CD1c-positive myeloid dendritic cell (primary cell): ENCODE results near the gene GNGT2.

Experiments
- DNase-seq: peaks from one replicate; pipeline ENCODE4 v3.0.0-alpha.2; 2016; ENCODE audit errors: extremely low spot score

Gene GNGT2

DNA sequence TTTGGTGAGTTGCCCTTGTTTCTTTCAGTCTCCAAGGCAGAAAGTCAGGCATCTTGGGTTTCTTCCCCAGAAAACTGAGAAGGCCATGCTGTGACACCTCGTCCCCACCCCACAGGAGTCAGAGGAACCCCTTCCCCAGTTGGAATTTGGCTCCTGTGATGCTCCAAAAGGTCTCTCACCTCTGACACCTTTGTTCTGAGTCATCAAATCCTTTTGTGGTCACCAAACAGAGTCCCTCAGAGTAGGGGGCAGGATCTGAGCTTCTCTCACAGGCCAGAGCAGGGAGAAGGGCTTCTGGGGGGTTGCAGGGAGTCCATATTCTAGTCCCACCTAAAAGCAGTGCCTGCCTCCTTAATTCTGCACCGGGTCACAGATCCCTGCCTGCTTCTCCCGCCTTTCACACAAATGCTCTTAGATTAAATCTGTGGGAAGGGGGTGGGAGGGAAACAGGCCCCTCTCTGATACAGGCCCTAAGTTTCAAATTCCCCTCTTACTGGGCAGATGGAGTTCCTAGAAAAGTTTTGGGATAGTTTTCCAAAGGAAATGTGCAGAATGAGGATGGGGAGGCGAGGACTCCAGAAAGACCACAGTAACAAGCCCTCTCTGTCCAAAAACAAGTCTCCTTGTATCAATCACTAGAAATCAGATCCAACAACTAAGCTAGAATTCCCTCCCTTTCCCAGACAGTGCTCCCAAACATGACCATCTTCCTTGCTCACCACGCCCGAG, 18.9 kb upstream of the GNGT2 start:
- no peak for DNase-seq

DNA sequence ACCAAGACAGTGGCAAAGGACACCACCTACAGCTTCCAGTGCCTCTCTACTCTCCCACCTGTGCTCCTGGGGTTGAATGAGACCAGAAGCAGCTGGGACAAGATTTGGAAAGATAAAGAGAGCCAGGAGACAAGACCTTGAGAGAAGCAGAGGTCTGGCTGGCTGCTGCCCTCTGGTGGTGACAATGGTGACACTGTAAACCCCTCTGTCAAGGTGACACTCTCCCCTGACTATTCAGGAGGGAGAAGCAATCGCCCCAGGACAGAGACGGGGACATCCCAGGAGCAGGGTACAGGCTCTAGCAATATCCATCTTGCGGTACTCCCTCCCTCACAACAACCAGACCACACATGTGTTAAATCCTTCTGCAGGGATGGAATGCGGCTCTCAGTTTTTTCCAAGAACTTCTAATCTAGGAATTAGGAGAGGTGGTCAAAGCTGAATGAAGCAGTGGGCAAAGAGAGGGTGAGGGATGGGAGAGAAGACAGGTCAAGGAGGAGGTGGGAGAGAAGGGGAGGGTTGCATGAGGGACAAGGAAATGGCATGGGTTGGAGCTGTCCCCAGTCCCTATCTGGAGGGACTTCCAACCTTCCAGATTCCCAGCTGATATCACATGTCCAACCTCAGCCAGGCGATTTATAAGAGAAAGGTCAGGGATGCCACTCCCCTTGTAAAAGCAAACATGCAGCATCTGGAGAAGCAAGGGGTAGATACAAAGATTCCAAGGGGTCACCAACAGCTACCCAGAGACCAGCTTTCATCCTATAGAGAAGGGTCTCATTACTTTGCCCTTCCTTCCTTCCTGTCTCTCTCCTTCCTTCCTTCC, 17.3 kb upstream of the GNGT2 start:
- DNase-seq: peak; percentile 76

DNA sequence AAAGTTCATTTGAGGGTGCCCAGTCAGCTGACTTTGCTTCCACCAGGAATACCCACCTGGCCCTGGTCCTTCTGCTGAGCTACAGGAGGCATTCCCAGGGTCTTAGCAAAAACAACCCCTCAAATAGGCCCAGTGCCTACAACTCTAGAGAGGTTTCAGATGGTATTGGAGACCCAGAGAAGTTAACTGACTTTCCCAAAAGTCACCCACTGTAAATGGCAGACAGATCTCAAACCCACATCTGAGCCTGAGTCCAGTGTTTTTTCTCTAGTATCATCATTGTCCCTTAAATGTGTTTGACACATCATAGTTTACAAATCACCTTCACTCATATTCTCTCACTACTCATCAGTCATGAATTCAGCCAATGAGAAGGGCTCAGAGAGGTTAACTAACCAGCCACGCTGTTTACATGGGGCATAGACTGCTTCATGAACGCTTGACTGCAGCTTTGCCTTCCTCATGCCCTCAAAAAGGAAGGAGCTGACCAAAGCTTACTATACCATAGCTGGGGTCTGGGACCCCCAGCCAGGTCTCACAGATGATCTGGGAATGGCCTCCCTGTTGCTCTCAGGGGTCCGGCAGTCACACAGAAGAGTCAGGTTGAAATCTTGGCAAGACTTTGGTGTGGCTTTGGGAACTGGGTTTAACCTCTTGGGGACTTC, 16.5 kb upstream of the GNGT2 start:
- DNase-seq: no peak

DNA sequence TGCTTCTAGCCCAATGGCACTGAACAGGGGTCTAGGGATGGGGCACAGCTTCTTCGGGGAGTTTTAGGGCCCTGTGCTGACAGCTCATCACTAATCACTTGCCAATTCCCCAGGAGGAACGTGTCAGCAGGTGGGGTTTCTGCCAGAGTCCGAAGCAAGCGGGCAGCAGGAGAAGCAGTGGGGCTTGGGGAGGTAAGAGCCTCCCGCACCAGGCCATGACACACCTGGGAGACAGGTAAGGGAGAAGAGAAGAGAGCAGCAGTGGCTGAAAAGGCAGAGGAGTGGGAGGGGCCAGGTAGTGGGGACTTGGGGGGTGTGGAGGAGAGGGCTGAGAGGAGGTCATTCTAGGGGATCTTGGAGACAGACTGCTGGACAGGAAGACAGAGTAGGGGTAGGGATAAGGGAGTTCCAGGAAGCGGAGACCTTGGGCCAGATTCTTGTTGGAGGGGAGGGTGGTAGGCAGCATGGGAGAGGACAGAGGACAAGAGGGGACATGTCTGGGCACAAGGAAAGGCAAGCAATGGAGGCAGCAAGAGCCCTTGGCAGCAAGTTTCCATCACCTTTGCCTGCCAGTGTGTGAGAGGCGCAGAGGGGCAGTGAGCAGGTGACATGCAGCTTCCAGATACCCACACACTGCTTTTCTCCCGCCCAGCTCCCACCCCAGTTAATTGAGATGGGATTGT, 15.3 kb upstream of the GNGT2 start:
- DNase-seq: no peak

DNA sequence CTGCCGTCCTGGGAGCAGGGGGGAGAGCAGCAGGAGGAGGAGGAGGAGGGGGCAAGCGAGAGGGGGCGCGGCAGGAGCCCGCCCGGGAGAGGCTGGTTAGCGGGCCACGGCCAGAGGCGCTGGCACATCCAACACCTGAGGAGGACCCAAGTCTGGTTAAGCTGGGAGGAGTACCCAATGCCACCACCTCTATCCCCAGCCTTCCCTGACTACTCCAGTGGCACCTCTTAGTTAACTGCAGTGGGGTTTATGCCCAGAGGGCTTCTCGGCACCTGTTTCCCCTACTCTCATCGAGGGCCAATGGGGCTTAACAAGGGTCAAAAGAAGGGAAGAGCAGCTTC, 14.6 kb upstream of the GNGT2 start:
- DNase-seq: no peak

DNA sequence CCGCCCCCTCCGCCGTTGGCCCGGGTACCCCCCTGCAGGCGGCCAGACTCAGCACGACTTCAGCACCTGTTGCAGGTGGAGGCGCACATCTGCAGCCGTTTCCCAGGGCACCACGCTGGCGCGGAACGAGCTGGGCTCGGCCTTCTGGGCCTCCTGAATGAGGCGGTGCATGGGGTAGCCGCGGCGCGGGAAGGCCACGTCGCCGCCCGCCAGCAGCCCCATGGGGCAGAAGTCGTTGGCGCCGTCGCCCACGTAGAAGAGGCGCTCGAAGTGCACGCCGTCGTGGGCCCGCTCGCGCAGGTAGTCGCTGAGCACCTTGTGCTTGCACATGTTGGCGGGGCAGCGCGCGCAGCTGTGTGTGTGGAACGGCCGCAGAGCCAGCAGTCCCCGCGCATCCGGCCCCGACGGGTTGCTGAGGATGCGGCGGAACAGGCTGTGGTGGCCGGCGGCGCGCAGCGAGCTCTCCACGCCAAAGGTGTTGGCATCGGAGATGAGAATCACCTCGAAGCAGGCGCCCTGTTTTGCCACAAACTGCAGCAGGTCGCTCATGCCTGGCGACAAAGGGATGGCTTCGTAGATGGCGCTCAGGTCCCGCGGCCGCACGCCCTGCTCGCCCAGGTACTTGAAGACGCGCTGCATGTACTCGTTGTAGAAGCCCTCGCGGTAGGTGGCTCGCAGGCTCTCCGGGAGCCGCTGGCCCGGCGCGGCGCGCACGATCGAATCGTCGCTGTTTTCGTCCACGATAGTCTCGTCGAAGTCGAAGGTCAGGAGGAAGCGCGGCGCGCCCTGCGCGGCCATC, 14.0 kb upstream of the GNGT2 start:
- DNase-seq: no peak

DNA sequence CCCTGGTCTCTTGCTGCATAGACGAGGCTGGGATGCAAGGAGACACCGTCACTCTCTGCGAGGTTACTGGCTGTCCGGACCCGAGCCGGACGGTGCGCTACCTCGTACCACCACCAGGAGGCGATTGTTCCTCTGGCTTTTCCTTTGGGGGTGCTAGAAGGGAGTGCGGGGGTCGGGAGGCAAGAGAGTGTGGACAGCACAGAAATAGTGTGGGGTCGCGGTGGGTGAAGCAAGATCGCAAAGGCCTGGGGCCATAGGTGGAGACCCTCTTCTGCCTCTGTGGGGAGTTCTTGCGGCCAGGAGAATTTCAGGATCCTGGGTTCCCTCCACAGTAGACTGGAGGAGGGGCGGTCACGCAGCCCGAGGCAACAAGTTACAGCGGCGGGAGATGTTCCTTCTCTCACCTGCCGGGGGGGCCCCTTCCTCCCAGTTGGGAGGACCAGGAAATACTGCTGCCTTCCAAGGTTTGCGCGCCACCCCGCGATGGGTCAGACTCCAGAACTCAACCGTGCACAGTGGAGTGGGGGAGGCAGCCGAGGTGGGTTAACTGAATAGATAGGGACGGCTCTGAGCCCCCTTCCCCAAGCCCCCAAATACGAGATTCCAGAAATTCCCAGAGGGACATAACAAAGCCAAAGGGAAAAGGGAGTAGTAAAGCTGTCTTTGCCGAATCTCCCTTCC, 13.3 kb upstream of the GNGT2 start:
- peak; percentile 65 for DNase-seq

DNA sequence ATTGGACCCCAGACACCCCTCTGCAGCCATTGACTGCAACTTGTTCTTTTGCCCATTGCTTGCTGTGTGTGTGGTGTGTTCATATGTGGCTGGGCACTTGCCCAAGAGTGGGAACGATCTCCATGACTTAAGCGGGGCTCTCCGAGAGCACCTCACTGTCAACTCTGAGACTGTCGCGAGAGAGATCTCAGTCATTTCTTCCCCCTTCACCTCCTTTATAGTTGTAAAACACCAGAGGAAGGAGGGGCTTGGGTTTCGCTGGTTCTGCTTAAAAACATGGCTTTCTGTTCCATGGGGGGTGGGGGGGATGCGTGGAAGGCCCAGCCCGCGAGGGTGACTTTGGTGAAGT, 12.8 kb upstream of the GNGT2 start:
- DNase-seq: no peak

DNA sequence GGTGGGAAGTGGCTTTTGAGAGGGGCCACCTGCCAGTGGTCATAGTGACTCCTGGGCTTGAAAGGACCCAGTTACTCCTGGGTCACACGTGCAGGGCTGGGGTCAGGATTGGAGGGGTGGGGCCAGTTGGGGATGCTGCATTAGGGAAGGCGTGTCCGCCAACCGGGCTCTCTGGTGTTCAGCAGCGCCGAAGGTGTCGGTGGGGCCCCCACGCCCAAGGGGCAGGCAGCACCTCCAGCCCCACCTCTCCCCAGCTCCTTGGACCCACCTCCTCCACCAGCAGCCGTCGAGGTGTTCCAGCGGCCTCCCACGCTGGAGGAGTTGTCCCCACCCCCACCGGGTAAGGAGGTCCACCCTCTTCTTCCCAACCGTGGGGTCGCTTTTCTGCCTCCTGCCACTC, 9.6 kb upstream of the GNGT2 start:
- DNase-seq: no peak

DNA sequence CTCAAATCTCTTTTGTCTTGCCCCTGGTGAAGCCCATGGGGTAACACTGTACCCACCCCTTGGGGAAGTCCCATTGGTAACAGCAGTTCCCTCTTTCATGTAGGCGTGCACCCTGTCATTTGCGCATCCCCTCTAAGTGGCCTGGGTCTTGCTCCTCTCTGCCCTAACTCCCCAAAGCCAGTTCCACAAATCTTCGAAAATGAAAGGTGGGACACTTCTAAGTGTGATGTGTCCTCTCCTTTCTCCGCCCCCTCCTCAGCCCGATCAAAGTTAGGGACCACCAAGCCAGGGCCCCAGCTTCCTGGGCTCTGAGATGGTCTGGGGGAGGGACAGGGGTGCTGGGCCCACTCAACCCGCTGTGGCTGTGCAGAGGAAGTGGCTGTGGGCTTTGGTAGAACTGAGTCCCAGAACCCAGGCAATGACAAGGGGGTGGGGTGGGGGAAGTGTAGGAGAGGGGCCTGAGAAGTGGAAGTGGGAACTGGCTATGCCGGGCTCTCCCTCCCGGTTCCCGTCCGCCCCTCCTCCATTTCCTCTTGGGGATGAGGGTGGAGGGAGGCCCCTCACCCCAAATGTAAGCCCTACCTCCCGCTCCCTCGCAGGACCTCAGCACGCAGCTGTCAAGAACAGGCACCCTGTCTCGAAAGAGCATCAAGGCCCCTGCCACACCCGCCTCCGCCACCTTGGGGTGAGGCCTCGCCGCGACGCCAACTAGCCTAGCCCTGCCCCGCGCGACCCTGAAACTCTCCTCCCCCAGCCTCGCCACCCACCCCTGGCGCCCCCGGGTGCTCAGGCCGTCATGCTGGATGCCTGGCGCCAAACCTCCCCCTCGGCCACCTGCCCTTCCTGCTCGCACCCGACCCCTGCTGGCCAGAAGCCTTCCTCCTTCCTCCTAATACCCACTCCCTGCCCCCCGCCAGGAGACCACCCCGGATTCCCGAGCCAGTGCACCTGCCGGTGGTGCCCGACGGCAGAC, 8.9 kb upstream of the GNGT2 start:
- peak; percentile 83 for DNase-seq

DNA sequence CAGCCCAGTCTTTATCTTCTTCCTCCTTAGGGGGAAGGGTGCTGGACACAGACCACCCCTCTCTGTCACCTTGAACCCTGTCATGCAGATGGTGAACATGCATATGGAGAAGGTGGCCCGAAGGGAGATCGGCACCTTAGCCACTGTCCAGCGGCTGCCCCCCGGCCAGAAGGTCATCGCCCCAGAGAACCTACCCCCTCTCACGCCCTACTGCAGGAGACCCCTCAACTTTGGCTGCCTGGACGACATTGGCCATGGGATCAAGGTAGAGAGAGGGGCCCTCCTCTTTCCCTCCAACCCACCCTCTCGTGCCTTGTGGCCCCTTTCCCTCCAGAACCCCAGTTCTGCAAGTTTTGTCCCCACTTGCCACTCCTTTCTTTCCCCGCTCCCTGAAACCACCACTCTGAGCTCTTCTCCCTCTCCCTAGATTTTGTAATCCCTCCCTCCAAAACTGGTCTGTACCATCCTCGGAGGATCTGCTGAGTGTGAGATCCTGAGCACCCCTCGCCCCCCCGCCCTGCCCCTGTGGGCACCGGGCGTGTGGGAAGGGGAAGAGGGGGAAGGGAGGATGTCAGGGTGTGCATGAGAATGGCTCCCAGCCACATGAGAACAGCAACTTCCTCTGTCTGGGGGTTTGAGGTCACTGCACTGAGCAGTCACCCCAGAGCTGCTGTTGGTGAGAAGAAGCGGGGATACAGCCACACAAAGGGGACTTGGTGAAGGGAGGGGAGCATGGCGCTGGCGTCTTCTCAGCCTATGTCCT, 7.5 kb upstream of the GNGT2 start:
- DNase-seq: peak; percentile 90

DNA sequence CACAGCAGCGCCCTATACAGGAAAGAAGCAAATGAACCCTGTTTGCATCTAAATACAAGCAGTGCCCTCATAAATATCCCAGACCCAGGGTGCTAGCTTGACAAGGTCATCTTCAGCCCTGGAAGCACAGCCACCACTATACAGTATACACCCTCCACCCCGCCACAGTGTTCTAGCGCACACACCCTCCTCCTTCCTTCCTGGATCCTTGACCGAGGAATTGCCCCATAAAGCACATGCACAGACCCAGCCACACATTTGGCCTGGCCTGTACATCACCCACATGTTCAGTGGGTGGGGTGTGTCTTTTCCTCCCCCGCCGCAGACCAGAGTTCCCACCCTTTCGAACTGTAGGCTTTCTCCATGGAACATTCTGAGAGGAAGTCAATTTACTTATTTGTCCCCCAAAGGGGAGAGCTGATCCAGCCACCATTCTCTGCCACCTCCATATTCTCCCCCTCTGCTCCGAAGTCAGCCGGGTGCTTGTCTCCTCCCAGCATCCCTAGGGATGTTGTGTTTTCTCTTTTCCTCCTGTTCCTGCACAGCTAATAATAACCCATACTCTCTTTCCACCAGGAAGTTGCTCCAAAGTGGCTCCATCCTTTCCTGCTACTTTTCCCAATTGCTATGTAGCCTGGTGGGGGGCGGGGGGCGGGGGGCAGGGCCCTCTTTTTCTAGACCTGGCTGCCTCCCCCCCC, 6.7 kb upstream of the GNGT2 start:
- peak; percentile 70 for DNase-seq

DNA sequence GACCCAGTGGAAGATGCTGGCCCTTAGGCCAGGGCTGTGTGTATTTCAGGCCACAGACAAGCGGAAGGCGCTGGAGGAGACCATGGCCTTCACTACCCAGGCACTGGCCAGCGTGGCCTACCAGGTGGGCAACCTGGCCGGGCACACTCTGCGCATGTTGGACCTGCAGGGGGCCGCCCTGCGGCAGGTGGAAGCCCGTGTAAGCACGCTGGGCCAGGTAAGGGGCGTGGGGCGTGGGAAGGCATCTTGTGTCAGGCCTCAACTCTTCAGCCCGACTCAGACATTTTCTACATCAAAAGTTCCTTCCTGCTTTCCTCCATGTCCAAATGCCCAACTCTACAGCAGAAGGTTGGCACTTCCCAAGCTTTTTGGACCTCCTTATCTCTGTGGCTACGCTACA, 6.1 kb upstream of the GNGT2 start:
- no peak for DNase-seq

DNA sequence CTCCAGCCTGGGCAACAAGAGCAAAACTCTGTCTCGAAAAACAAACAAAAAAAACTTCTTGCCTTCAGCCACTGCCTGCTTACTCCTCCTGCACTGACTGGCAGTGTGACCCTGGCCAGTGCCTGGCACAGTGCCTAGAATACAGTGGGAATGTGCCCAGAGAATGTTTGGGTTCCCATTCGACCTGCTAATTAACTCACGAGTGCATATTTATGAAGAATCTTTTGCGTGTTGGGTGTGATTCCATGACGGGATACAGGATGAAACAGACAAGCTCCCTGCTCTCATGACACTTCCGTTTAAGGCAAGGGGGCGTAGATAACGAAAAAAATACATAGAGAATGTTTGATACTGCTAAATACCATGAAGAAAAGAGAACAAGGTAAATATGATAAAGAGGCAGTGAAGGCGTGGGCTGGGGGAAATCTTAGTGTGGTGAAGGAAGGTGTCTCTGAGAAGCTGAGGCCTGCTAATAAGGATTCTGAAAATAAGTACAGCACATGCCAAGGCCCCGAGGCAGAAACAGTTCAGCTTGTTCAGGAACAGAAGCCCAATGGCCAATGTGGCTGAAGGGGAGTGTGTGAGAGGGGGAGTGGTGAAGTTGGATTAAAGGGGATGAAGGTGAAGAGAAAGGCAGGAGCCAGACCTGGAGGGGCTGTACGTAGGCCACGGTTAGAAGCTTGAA, 4.4 kb upstream of the GNGT2 start:
- DNase-seq: no peak

DNA sequence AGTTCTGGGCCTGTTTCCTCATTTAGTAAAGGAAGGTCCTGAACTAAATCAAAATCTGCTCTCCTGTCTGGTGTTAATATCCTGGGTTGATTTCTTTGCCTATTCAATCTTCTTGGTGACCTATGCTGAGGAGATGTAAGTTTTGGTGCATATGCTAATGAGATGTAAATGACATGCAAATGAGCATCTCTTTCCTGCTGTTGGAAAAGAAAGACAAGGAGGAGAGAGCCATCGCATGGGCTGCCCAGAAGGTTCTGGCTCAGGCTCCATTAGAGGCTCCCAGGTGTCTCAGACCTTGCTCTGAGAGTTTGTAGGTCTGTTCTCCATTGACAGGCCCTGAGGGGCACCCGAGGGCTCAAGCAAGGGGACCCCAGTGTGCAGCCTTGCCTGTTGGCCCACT, 3.5 kb upstream of the GNGT2 start:
- DNase-seq: no peak

DNA sequence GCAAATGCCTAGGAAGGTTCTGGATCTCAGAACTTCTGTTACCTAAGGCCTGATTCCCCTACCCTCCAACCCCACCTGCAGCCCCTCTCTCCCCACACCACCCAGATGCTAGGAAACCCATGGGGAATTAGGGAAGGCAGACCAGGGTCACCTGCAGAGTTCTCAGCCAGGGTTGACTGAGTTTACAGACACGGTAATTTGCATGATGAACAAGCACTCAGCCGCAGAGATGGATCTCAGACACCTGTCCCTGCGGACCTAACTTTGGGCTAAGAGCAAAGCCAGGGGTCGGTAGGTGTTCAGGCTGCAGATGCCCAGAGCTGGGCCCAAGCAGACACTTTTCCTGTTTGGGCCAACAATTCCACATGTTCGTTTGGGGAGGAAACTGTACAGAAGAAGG, 3.0 kb upstream of the GNGT2 start:
- DNase-seq: no peak

DNA sequence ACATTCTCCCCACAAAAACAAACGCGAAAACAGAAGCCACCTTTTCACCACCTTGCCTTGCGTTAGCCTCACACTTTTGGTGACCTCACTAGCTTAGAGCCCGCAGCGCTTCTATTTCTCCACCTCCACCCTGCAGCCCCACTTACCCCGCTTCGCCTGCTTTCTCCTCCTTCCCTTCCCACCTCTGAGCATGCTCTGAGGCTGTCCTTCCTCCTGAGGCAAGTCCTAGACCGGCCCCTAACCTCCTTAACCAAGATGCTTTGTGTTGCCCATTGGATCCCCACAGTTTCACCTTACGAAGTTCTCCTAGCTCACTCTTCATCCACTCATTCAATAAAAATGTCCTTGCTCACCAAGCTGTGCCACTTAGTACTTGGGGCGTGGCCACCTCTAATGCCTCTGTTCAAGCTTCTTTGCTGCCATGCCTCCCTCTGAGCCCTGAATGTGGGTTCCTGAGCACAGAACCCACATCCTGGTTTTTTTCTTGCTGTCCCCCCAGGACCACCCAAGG, 1.3 kb downstream of the GNGT2 start:
- DNase-seq: no peak

DNA sequence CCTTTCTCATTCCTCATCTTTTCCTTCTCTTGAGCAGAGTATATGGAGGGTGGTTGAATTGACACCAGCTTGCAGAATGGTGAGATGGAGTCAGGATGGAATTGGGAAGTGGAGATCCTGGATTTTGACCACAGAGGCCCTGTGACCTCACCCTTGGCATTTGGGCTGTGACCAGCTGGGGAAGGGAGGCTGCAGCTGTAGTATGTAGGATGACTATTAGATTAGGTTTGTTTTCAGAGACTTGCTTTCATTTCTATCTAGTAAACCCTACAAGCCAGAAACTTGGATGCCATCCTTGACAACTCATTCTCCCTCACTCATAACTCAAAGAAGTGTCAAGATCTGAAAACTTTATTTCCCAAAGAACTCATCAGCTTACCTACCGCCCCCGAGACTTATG, 5.9 kb downstream of the GNGT2 start:
- DNase-seq: no peak
